CD4-positive, alpha-beta T cell treated with Interleukin-15 for 4 hours (primary cell): ENCODE data around the gene ADGRB3.

Source experiments
- DNase-seq: peaks from one replicate; pipeline ENCODE4 v3.0.0-alpha.2; 2020; ENCODE audit warnings: low spot score

The ADGRB3 gene

GRCh38 chr6:68634726-68635411 lies at the start of gene ADGRB3:
Gene ADGRB3 (plus strand): TSS chr6:68635282. CDS start chr6:68638676, 3,394 bp downstream.
- no peak for DNase-seq

DNA sequence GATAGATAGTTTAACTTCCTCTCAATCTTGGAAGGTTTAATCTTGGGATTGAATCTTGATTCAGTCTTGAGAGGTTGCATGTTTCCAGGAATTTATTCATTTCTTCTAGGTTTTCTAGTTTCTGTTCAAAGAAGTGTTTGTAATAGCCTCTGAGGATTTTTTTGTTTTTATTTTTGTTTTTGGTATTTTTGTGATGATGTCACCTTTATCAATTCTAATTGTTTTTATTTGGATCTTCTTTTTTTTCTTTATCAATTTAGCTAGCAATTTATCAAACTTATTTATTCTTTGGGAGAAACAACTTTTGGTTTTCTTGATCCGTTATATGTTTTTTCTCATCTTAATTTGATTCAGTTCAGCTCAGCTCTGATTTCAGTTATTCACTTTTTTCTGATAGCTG lies 41.5 kb upstream of the ADGRB3 start:
- no peak for DNase-seq

DNA sequence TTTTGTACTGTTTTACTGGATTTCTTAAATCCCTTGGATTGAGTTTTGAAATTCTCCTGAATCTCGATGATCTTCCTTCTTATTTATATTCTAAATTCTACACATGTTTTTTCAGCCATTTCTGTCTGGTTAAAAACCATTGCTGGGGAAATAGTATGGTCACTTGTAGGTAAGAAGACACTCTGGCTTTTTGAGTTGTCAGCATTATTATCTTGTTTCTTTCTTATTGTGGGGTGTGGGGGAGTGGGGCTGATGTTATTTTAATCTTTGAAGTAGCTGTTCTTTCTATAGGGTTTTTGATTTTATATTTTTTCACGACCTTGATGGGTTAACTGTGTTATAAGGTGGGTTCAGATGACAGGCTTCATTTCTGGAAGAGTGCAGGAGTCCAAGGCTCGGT lies 37.4 kb upstream of the ADGRB3 start:
- no peak for DNase-seq

GRCh38 chr6:68615938-68616337 lies 19.1 kb upstream of the ADGRB3 start:
- DNase-seq = no peak

GRCh38 chr6:68625998-68626397 lies 9.1 kb upstream of the ADGRB3 start:
- no peak for DNase-seq

- DNase-seq = no peak
Measured at GRCh38 chr6:68628161-68628560, 6.9 kb upstream of the ADGRB3 start.

DNA sequence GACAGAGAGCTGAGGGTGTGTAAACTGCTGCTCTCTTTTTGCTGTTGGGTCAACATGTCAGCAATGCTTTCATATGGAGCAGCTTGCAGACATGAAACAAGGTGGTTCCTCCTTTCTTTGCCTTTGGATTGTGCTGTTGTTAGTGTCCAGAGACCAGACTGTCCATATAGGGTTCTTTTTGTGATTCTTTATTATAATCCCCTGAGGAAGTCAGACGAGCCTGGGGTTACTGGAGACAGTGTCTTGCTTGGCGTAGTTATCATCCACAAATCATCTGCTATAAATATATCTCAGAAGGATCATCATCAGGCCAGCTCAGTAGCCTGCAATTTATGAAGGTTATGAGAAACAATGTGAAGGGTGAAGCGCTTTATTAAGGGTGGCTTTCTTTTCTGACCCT lies 2.3 kb upstream of the ADGRB3 start:
- DNase-seq = no peak

- DNase-seq = no peak
Measured at GRCh38 chr6:68633281-68633971, 1.7 kb upstream of the ADGRB3 start.

GRCh38 chr6:68633972-68634725 lies 933 bp upstream of the ADGRB3 start:
- no peak for DNase-seq

GRCh38 chr6:68635412-68635705 lies 277 bp downstream of the ADGRB3 start:
- no peak for DNase-seq

- no peak for DNase-seq
Measured at GRCh38 chr6:68635706-68636513, 828 bp downstream of the ADGRB3 start.

GRCh38 chr6:68636666-68637065 lies 1.6 kb downstream of the ADGRB3 start:
- DNase-seq = no peak

DNA sequence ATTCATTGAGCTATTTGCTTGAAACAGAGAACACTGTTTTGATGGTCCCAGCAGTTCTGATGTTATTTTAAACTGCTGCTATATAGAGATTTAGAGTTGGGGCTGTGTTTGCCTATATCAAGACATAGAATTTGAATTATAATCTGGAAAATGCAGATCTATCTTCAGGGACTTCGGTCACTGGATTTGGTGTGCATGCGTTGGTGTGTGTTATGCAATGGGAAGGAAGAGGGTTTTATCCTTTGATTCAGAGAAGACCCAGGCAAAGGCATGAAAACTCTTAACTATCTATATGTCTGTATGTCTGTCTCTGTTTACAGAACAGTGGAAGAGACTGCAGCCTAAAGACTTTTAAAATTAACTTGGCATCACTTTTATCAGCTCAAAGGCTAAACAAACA lies 2.0 kb downstream of the ADGRB3 start:
- DNase-seq = no peak

GRCh38 chr6:68637782-68638181 lies 2.7 kb downstream of the ADGRB3 start:
- no peak for DNase-seq

GRCh38 chr6:68638230-68638900 lies 3.3 kb downstream of the ADGRB3 start:
- no peak for DNase-seq

DNA sequence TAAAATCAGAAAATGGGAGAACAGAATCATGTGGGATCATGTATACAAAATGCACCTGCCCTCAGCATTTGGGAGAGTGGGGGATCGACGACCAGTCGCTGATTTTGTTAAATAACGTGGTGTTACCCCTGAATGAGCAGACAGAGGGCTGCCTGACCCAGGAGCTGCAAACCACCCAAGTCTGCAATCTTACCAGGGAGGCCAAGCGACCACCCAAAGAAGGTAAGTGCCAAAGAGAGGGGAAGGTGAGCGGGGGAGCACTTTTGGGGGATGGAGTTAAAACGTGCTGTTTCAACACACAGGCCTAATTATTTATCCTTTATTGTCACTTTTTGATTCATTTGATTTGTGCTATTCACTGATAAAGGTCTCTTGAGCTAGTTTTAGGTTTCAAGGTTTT lies 4.1 kb downstream of the ADGRB3 start:
- no peak for DNase-seq

DNA sequence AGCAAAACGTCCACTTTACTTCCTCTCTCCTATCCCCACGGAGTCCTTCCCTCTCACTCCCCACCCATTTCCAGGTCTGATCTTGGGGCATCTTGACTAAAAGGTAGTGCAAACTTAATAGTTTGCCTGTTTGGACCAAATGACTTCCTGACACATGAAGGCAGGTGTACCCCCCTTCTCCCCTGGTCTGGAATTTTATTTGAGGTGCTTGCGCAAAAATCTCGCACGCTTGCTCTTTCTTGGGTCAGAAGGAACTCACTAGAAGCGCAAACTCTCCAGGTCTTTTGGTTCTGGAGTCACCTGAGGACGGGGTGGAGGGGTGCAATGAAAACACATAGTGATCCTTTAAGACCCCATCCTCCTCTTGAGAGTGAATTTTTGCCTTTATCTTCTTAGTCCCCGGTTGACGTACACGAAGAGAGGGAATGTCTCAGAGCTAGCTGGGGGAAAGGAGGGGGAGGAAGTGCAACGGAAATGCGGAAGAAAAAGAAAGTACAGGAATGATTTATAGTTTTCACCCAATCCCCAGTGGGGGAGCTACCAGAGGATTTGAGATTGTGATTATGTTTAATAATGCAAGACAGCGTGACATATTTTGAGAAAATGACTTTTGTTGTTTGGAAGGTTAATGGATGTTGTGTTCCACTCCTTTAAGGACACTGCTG lies 4.9 kb downstream of the ADGRB3 start:
- no peak for DNase-seq

GRCh38 chr6:68640491-68640835 lies 5.4 kb downstream of the ADGRB3 start:
- no peak for DNase-seq

DNA sequence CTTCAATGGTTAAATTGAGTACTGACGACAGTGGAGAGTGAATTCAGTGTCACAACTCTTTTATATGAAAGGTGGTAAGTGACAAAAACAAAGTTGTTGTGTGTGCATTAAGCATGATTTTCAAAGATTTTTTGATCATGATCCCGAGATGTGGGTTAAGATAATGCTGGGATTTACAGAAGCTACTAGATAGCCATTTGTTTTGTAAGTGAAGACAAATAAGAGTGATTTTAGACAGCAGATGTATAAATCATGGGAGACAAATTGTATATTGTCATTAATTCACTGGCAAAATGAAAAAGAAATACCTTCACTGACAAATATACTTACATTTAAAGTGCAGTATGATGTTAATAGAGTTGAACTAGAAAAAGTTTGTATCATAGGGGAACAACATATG lies 6.1 kb downstream of the ADGRB3 start:
- DNase-seq = no peak

- no peak for DNase-seq
Measured at GRCh38 chr6:68642081-68642480, 7.0 kb downstream of the ADGRB3 start.

- DNase-seq = no peak
Measured at GRCh38 chr6:68642977-68643376, 7.9 kb downstream of the ADGRB3 start.

GRCh38 chr6:68649669-68650068 lies 14.6 kb downstream of the ADGRB3 start:
- no peak for DNase-seq
